Lung (tissue), 12 donors: ENCODE data around the gene RELN. TPM values are rescaled to one million over a fixed set of nuclear protein-coding genes. Genes with fewer than 3 reads are reported as not detected.

Experiments
- ATAC-seq: fragments of 200-7000 bp; cut with Tn5 transposase; one replicate; pipeline ENCODE4 v1.9.1; 2020; ENCODE audit warnings: moderate number of reproducible peaks; ENCODE audit not compliant: insufficient read depth, low FRiP score
- DNase-seq, 3 donors: peaks; one replicate each; pipeline ENCODE4 v3.0.0-alpha.2; 2013 to 2017
- H3K27ac ChIP-seq, 2 donors: one replicate each; pipeline ENCODE4 v1.5.1; 2013; ENCODE audit warnings: mild to moderate bottlenecking in 2 of 2, moderate library complexity in 2 of 2, control low read depth in 1 of 2, inconsistent platforms in 1 of 2, low read depth in 1 of 2, low read length in 1 of 2
- H3K27me3 ChIP-seq, 3 donors: one replicate each; pipeline ENCODE4 v1.5.1; 2013; ENCODE audit warnings: low read length in 2 of 3; ENCODE audit not compliant: control insufficient read depth in 3 of 3, insufficient read depth in 3 of 3
- H3K36me3 ChIP-seq, 4 donors: one replicate each; pipeline ENCODE4 v1.5.1; 2013; ENCODE audit warnings: low read length in 4 of 4, mild to moderate bottlenecking in 1 of 4, moderate library complexity in 1 of 4; ENCODE audit not compliant: control insufficient read depth in 4 of 4, insufficient read depth in 4 of 4
- H3K4me1 ChIP-seq, 5 donors: one replicate each; pipeline ENCODE4 v1.5.1; 2013; ENCODE audit warnings: low read length in 5 of 5, mild to moderate bottlenecking in 2 of 5, moderate library complexity in 1 of 5; ENCODE audit not compliant: control insufficient read depth in 5 of 5, insufficient read depth in 5 of 5
- H3K4me3 ChIP-seq: one replicate; pipeline ENCODE4 v1.5.1; 2013; ENCODE audit warnings: mild to moderate bottlenecking, control low read depth, moderate library complexity
- H3K9ac ChIP-seq, 2 donors: one replicate each; pipeline ENCODE4 v1.5.1; 2013; ENCODE audit warnings: low read length in 2 of 2, control low read depth in 1 of 2; ENCODE audit not compliant: insufficient read depth in 1 of 2
- H3K9me3 ChIP-seq, 4 donors: one replicate each; pipeline ENCODE4 v1.5.1; 2013; ENCODE audit warnings: low read length in 3 of 4, mild to moderate bottlenecking in 1 of 4, moderate library complexity in 1 of 4; ENCODE audit not compliant: control insufficient read depth in 4 of 4, insufficient read depth in 3 of 4
- WGBS, 2 donors: extraction: QIAGEN DNeasy Blood & Tissue Kit; methylation state at CpG; one replicate each; pipeline ENCODE4 v1.1.7; 2013; 5-methylcytosine and 5-hydroxymethylcytosine counted together
- polyA plus RNA-seq, 2 donors: library from polyadenylated mRNA; stranded (reverse); fragments of 200-250 nt; gene quantifications; one replicate each; pipeline ENCODE4 v1.2.1, GENCODE V29; 2013
- total RNA-seq, 2 donors: library from RNA; depleted of rRNA in 1 of 2; stranded (reverse); fragments of >200 nt in 1 of 2; gene quantifications; one replicate each; pipeline ENCODE4 v1.2.1, GENCODE V29; 2014 to 2021
- TF ChIP-seq, protein P1 (sequence below): IDR thresholded peaks from 2 replicates; pipeline ENCODE4 v1.5.1; 2012; ENCODE audit warnings: mild to moderate bottlenecking; ENCODE audit errors: control extremely low read depth, extremely low read depth
- donor health status: control.
- donor health status: control.
- donor health status: Bipolar disorder and iron deficiency.
- donor health status: healthy.
- donor health status: DM: yes; HTN: yes; CAD: no.

The RELN gene
- total and polyA plus RNA-seq, 4 donors = 0.24 to 7.7 (median 2.0) TPM

DNA sequence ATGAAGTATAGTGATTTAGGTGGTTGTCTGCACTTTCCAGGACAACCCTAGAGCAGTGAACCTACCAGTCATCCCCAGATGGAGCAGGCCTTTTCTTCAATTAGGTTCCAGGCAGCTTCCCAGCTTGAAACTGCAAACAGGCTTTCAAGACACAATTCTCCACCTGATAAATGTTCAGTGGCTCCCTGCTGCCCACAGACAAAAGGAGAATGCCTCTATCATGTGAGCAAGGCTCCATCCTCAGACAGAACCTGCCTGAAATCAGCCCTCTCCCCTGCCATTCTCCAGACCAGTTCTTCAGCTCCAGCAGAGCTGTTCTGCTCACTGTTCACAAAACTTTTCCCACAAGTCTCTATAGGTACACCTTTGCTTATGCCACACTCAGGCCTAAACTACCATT, 22.1 kb downstream of the RELN start:
- TF ChIP-seq, protein P1, sequence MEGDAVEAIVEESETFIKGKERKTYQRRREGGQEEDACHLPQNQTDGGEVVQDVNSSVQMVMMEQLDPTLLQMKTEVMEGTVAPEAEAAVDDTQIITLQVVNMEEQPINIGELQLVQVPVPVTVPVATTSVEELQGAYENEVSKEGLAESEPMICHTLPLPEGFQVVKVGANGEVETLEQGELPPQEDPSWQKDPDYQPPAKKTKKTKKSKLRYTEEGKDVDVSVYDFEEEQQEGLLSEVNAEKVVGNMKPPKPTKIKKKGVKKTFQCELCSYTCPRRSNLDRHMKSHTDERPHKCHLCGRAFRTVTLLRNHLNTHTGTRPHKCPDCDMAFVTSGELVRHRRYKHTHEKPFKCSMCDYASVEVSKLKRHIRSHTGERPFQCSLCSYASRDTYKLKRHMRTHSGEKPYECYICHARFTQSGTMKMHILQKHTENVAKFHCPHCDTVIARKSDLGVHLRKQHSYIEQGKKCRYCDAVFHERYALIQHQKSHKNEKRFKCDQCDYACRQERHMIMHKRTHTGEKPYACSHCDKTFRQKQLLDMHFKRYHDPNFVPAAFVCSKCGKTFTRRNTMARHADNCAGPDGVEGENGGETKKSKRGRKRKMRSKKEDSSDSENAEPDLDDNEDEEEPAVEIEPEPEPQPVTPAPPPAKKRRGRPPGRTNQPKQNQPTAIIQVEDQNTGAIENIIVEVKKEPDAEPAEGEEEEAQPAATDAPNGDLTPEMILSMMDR = no peak
- Histone ChIP-seq H3K27ac (no peak overlapping the region), H3K27me3 (no peaks in the 10 kb centered on the region), H3K4me3 (no peak overlapping the region), H3K4me1 (no peaks in the 10 kb centered on the region), H3K9ac (no peak overlapping the region), H3K9me3 (no peaks in the 10 kb centered on the region), H3K36me3 (no peaks in the 10 kb centered on the region)
- DNase-seq = no peak
- no peak for ATAC-seq

DNA sequence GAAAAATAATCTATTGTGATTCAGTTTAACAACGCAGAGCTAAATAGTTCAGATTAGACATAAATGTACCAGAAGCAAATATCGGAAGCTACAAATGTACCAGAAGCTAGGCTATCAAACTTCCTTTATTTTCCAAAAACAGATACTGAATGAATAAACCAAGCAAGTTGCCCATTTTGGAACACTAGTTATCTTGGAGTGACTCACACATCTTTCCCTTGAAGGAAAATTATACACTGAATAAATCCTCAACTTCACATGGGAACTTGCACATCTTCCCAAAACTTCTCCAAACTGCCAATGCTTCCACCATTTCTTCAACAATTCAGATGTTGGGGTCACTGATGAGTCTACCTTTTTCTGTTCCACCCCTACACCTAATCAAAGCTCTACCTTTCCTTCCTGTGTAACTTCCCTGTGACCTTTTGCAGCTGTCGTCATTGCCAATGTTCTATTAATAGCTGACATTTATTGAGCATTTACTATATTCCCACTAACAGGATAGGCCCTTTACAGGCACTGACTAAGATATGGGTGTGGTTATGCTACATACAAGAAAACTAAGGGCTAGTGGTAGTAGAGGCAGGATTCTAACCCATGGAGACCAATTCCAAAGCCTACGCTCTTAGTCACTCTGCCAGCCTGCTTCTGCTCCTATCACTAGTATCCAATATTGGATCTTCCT, 22.7 kb downstream of the RELN start:
- TF ChIP-seq, protein P1 = no peak
- no peak for ATAC-seq

DNA sequence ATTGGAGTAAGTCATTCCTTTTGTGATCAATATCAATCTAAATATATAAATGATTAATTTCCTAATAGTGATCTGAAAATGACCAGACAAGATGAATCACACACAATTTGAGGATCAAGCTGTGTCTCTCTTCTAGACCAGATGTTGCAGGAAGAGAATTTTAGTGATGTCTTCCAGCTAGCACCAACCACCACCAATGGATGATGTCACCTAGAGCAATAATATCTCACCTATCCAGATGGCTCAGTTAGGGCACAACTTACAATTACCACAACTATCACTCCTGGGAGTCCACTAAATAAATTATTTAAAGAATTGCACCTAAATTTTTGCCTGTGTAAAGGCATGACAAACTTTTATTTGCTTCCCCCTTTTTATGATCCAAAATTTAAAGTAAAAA, 25.2 kb downstream of the RELN start:
- TF ChIP-seq, protein P1 = no peak
- H3K36me3 ChIP-seq = no peaks in the 10 kb centered on the region
- H3K27ac ChIP-seq = no peak overlapping the region
- no peak for DNase-seq
- no peaks in the 10 kb centered on the region for H3K27me3 ChIP-seq
- ATAC-seq = no peak
- no peaks in the 10 kb centered on the region for H3K4me1 ChIP-seq
- no peak overlapping the region for H3K9ac ChIP-seq
- no peaks in the 10 kb centered on the region for H3K9me3 ChIP-seq
- no peak overlapping the region for H3K4me3 ChIP-seq

More for the DNA sequence above, 22.7 kb downstream of the RELN start:
- Histone ChIP-seq H3K27ac (no peak overlapping the region), H3K9me3 (no peaks in the 10 kb centered on the region), H3K4me1 (no peaks in the 10 kb centered on the region), H3K4me3 (no peak overlapping the region), H3K27me3 (no peaks in the 10 kb centered on the region), H3K9ac (no peak overlapping the region), H3K36me3 (no peaks in the 10 kb centered on the region)
- no peak for DNase-seq
- WGBS, 2 donors = 83 to 86% methylated on average over 4 of the region's 4 CpGs

DNA sequence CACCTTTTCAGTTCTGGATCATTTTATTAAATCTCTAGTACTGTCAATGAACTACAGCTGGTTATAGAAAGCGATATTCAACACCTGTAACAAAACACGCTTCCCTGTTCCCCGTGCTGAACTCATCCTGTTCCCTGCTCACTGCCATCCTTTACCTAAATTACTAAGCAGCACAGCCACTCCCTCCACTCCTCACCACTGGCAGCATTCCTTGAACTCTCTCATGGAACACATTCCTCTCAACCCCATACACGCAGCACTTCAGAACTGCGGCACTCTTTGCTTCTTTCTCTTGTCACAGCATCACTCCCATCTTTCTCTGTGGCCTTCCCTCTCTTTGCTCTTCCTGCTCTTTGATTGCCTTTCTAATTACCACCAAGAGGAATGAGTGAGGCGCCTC, 27.4 kb downstream of the RELN start:
- Histone ChIP-seq H3K9ac (no peak overlapping the region), H3K27me3 (peaks cover 0 to 5% (median 0%) of the 10 kb centered on the region in 3 donors), H3K4me3 (no peak overlapping the region), H3K9me3 (no peaks in the 10 kb centered on the region), H3K27ac (no peak overlapping the region), H3K4me1 (no peaks in the 10 kb centered on the region), H3K36me3 (no peaks in the 10 kb centered on the region)
- DNase-seq = no peak
- 63 to 77% methylated on average over 6 of the region's 6 CpGs for WGBS, 2 donors
- ATAC-seq = no peak
- TF ChIP-seq, protein P1 = no peak
